Right lobe of liver (tissue), 4 donors: ENCODE measurements around the gene HBG2.

Source experiments
- POLR2A ChIP-seq: fragments of 450-650 bp; IDR thresholded peaks from one replicate; pipeline ENCODE4 v1.6.1; 2017; ENCODE audit warnings: antibody characterized with exemption, mild to moderate bottlenecking
- TF ChIP-seq, protein P1 (sequence below), 4 donors: fragments of 200-600 bp in 3 of 4; fragments of 450-650 bp in 1 of 4; IDR thresholded peaks; one replicate each; pipeline versions ENCODE4 v1.5.1 to v1.8.0; 2016 to 2022; ENCODE audit warnings: antibody characterized with exemption in 4 of 4, mild to moderate bottlenecking in 2 of 4
- donor health status: DM: no; HTN: no; CAD: no.
- donor health status: DM: no; HTN: no; CAD: no.
- donor health status: DM: no; HTN: yes; CAD: no.

DNA sequence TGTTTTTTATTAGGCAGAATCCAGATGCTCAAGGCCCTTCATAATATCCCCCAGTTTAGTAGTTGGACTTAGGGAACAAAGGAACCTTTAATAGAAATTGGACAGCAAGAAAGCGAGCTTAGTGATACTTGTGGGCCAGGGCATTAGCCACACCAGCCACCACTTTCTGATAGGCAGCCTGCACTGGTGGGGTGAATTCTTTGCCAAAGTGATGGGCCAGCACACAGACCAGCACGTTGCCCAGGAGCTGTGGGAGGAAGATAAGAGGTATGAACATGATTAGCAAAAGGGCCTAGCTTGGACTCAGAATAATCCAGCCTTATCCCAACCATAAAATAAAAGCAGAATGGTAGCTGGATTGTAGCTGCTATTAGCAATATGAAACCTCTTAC lies 29.1 kb downstream of the HBG2 start:
- TF ChIP-seq POLR2A = no peak
- TF ChIP-seq, protein P1, sequence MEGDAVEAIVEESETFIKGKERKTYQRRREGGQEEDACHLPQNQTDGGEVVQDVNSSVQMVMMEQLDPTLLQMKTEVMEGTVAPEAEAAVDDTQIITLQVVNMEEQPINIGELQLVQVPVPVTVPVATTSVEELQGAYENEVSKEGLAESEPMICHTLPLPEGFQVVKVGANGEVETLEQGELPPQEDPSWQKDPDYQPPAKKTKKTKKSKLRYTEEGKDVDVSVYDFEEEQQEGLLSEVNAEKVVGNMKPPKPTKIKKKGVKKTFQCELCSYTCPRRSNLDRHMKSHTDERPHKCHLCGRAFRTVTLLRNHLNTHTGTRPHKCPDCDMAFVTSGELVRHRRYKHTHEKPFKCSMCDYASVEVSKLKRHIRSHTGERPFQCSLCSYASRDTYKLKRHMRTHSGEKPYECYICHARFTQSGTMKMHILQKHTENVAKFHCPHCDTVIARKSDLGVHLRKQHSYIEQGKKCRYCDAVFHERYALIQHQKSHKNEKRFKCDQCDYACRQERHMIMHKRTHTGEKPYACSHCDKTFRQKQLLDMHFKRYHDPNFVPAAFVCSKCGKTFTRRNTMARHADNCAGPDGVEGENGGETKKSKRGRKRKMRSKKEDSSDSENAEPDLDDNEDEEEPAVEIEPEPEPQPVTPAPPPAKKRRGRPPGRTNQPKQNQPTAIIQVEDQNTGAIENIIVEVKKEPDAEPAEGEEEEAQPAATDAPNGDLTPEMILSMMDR (IDR thresholded peaks at IDR 0.05) = no peak
